GM12878 (cell line): Measurements from ENCODE around the gene DPH1. TPM values are rescaled to one million over a fixed set of nuclear protein-coding genes. Genes with fewer than 3 reads are reported as not detected.

Experiments
- ATAC-seq: fragments of 200-7000 bp; cut with Tn5 transposase; 3 replicates; pipeline ENCODE4 v1.9.1; 2020; ENCODE audit warnings: mild to moderate bottlenecking, moderate library complexity
- BruUV-seq: library from RNA; stranded (reverse); fragments of 400-500 nt; replicated peaks from 2 replicates; lab custom pipeline; 2021; lab: Mats Ljungman, UMichigan
- CTCF ChIA-PET: fragments of 300-600 bp; sonication (Branson Sonifier 250); formaldehyde crosslinking; extraction: SDS; loops from one replicate; lab custom pipeline; 2021; ENCODE audit warnings: inconsistent platforms; lab: Yijun Ruan, JAX
- POLR2A ChIA-PET: fragments of 350-600 bp; formaldehyde crosslinking; extraction: SDS; loops from one replicate; lab custom pipeline; 2021; ENCODE audit warnings: inconsistent platforms; lab: Charles Lee
- RAD21 ChIA-PET: fragments of 300-600 bp; sonication (Branson Sonifier 250); formaldehyde crosslinking; loops from one replicate; lab custom pipeline; 2023; ENCODE audit warnings: antibody characterized with exemption; ENCODE audit not compliant: unreplicated experiment; lab: Charles Lee
- SMC1A ChIA-PET: fragments of 300-600 bp; sonication (Branson Sonifier 250); formaldehyde crosslinking; loops from one replicate; lab custom pipeline; 2023; ENCODE audit not compliant: unreplicated experiment, uncharacterized antibody; lab: Charles Lee
- DNase-seq: peaks from one replicate; pipeline ENCODE4 v3.0.0-alpha.2; 2011; ENCODE audit warnings: low read depth, low spot score
- FAIRE-seq: peaks from 3 replicates; lab custom pipeline; 2011; peaks lifted over from hg19 to GRCh38; lab: Jason Lieb, UNC
- H2AFZ ChIP-seq: 2 replicates; pipeline ENCODE4 v1.6.0; 2011; ENCODE audit warnings: low read depth, low read length, control low read depth; ENCODE audit not compliant: control insufficient read depth
- H3K27ac ChIP-seq: 2 replicates; pipeline ENCODE4 v1.5.1; 2011; ENCODE audit warnings: control low read depth; ENCODE audit not compliant: control insufficient read depth, insufficient read depth
- H3K27me3 ChIP-seq, 2 experiments: replicated peaks in 1 of 2; 2 replicates each; pipeline versions ENCODE4 v1.6.0 to v1.6.1; 2011; ENCODE audit warnings: low read length in 1 of 2; ENCODE audit not compliant: control insufficient read depth in 2 of 2, insufficient read depth in 2 of 2
- H3K36me3 ChIP-seq, 2 experiments: 2 replicates each; pipeline ENCODE4 v1.5.1; 2011; ENCODE audit warnings: low read length in 1 of 2; ENCODE audit not compliant: control insufficient read depth in 2 of 2, insufficient read depth in 2 of 2
- H3K4me1 ChIP-seq: 2 replicates; pipeline ENCODE4 v1.6.1; 2011; ENCODE audit warnings: mild to moderate bottlenecking, low read length, moderate library complexity, mixed read lengths; ENCODE audit not compliant: control insufficient read depth, insufficient read depth
- H3K4me2 ChIP-seq: 2 replicates; pipeline ENCODE4 v1.6.0; 2011; ENCODE audit warnings: control low read depth; ENCODE audit not compliant: control insufficient read depth, insufficient read depth
- H3K4me3 ChIP-seq: fragments of 200-600 bp; sonication (generic); 2 replicates; pipeline ENCODE4 v1.5.1; 2016
- H3K79me2 ChIP-seq: 2 replicates; pipeline ENCODE4 v1.6.0; 2011; ENCODE audit warnings: low read length; ENCODE audit not compliant: control insufficient read depth, insufficient read depth
- H3K9ac ChIP-seq: 2 replicates; pipeline ENCODE4 v1.8.0; 2011; ENCODE audit warnings: low read length, control low read depth, mixed read lengths; ENCODE audit not compliant: control insufficient read depth, insufficient read depth
- H3K9me3 ChIP-seq: replicated peaks from 3 replicates; pipeline ENCODE4 v1.5.1; 2011; ENCODE audit warnings: mild to moderate bottlenecking, low read length; ENCODE audit not compliant: control insufficient read depth, insufficient read depth
- H4K20me1 ChIP-seq: 2 replicates; pipeline ENCODE4 v1.6.0; 2011; ENCODE audit not compliant: control insufficient read depth, insufficient read depth
- CBX5 ChIP-seq: sonication (generic); IDR thresholded peaks from 2 replicates; pipeline ENCODE4 v1.6.1; 2016; ENCODE audit warnings: low read depth, moderate library complexity, mild to moderate bottlenecking, inconsistent platforms
- CHD2 ChIP-seq: IDR thresholded peaks from 2 replicates; pipeline ENCODE4 v1.6.1; 2011; ENCODE audit warnings: low read depth, low read length, improper control_type of control experiment, borderline replicate concordance
- RB1 ChIP-seq: fragments of 450-650 bp; formaldehyde crosslinking; IDR thresholded peaks from 2 replicates; pipeline ENCODE4 v1.6.1; 2017; ENCODE audit warnings: mild to moderate bottlenecking, borderline replicate concordance
- TARDBP ChIP-seq: IDR thresholded peaks from 2 replicates; pipeline ENCODE4 v1.6.1; 2016; ENCODE audit warnings: borderline replicate concordance
- TCF7 ChIP-seq: IDR thresholded peaks from 2 replicates; pipeline ENCODE4 v1.6.1; 2014; ENCODE audit warnings: antibody characterized with exemption, borderline replicate concordance
- ZNF384 ChIP-seq: IDR thresholded peaks from 2 replicates; pipeline ENCODE4 v1.6.1; 2012; ENCODE audit warnings: low read depth, mild to moderate bottlenecking, low read length, improper control_type of control experiment, borderline replicate concordance
- ZZZ3 ChIP-seq: IDR thresholded peaks from 2 replicates; pipeline ENCODE4 v1.6.1; 2011; ENCODE audit warnings: low read depth; ENCODE audit not compliant: control insufficient read depth, insufficient read length
- WGBS: methylation state at CpG from one replicate; pipeline ENCODE4 v1.1.6; 2016; ENCODE audit warnings: low lambda C conversion rate; ENCODE audit not compliant: insufficient replicate concordance, insufficient coverage; ENCODE audit errors: missing lambda C conversion rate; 5-methylcytosine and 5-hydroxymethylcytosine counted together
- in situ Hi-C: fragments of 300-500 bp; cut with MboI; formaldehyde crosslinking; loops from 9 replicates; pipeline ENCODE4 v1.14.3; 2018; ENCODE audit warnings: mixed read lengths
- intact Hi-C: fragments of 100-400 bp; cut with micrococcal nuclease; formaldehyde crosslinking; loops from one replicate; pipeline ENCODE4 v1.14.2; 2022; ENCODE audit not compliant: unreplicated experiment
- polyA plus RNA-seq, 11 experiments: library from polyadenylated mRNA; depleted of rRNA in 4 of 11; unstranded in 6 of 11; stranded (reverse) in 5 of 11; fragments of >200 nt; fragmentation: Nextera tagmentation in 4 of 11; fragmentation: Illumina TruSeq in 1 of 11; extraction: Ambion mirVana in 4 of 11; extraction: Trizol in 1 of 11; gene quantifications; 1 replicate in 1 of 11; 2 replicates in 10 of 11; pipeline versions ENCODE4 v1.2.1 to v1.2.3, GENCODE V29; 2011 to 2016; ENCODE audit warnings: inconsistent platforms in 2 of 11, missing spikeins in 2 of 11, low read depth in 1 of 11
- total RNA-seq, 4 experiments: library from RNA; depleted of rRNA in 3 of 4; stranded (reverse); fragments of >200 nt in 3 of 4; fragmentation: Illumina TruSeq in 1 of 4; extraction: Trizol in 1 of 4; gene quantifications; 2 replicates each; pipeline versions ENCODE4 v1.2.1 to v1.2.3, GENCODE V29; 2013 to 2021
- TF ChIP-seq, protein P1 (sequence below): fragments of 450-650 bp; conservative IDR thresholded peaks from 2 replicates; pipeline ENCODE4 v1.6.1; 2017; ENCODE audit warnings: mild to moderate bottlenecking, moderate library complexity
- TF ChIP-seq, protein P2 (sequence below), 3 experiments: IDR thresholded peaks in 2 of 3; conservative IDR thresholded peaks in 1 of 3; 2 replicates each; pipeline ENCODE4 v1.5.1; 2011; ENCODE audit warnings: low read depth in 3 of 3, low read length in 3 of 3, mild to moderate bottlenecking in 3 of 3, control low read depth in 2 of 3, moderate library complexity in 2 of 3, inconsistent platforms in 1 of 3, mixed read lengths in 1 of 3; ENCODE audit not compliant: control insufficient read depth in 2 of 3, insufficient read depth in 1 of 3; ENCODE audit errors: extremely low read depth in 1 of 3

The DPH1 gene
- total and polyA plus RNA-seq, 10 of the 15 experiments (the other 5 are each of a cell fraction or from before 2014, with no cell fraction given) = 0.29 to 33.6 (median 20.2) TPM

DNA sequence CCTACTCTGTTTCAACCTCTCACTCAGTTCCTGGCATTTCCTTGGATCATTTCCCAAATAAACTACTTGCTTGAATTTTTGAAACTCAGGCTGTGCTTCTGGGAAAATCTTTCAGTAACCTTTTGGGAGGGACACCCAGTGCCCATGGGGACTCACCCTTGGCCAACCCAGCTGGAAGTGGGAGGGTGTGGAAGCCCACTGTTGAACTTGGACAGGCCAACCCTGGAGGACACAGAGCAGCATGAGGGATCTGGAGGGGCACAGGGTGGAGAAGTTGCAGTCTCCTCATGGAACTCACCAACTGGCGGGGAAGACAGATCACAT lies 16.0 kb upstream of the DPH1 start:
- Histone ChIP-seq H3K79me2 (no peaks in the 10 kb centered on the region), H3K4me2 (no peak overlapping the region), H3K9ac (no peak overlapping the region), H3K4me1 (peaks cover 10% of the 10 kb centered on the region), H3K27me3 (peaks cover 0 to 1% of the 10 kb centered on the region in 2 experiments; a peak in 2 of 4 replicates), H3K9me3 (no peaks in the 10 kb centered on the region; the same call in 2 of the 3 replicates), H3K4me3 (no peak overlapping the region), H3K36me3 (no peaks in the 10 kb centered on the region), H4K20me1 (no peaks in the 10 kb centered on the region), H2AFZ (no peak overlapping the region), H3K27ac (no peak overlapping the region)
- in situ Hi-C loops (loop anchor here (25.0 kb wide), 1 partner anchor 102 kb away; no protein-coding TSS in a partner anchor), intact Hi-C loops (no loop called here)
- ChIA-PET CTCF (no interaction called here), POLR2A (no interaction called here), RAD21 (no interaction called here), SMC1A (interaction anchor here (1.2 kb wide), 1 partner anchor 105 kb away, joined by 3 read pairs; no protein-coding TSS in a partner anchor)
- ATAC-seq = no peak
- no peak for TF ChIP-seq TCF7
- FAIRE-seq = no peak
- 100% methylated on average over 1 of the region's 1 CpG for WGBS
- BruUV-seq = no TSS peak
- no peak for DNase-seq

DNA sequence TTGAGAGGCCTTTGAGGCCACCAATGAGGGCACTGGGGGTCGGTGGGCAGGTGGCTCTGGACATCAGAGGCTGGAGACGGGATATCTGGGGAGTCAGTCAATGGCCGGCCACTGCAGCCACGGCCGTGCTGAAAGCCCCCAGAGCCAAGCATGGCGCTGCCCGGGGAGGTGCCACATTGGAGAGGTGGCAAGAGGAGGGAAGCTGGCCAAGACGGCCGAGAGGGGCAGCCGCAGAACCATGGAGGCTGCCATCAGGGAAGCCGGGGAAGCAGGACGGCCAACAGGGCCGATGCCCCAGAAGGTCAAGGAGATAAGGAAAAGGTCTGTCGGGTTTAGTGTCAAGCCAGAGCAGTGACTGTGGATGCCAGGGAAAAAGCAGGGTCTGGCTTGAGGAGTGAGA lies 14.6 kb upstream of the DPH1 start:
- intact Hi-C loops = no loop called here
- H3K4me1 ChIP-seq = peaks cover 10% of the 10 kb centered on the region
- BruUV-seq = no TSS peak
- H3K4me2 ChIP-seq = no peak overlapping the region
- DNase-seq (no peak), ATAC-seq (no peak), FAIRE-seq (no peak)
- no peak overlapping the region for H3K9ac ChIP-seq
- no peaks in the 10 kb centered on the region for H3K36me3 ChIP-seq
- ChIA-PET CTCF (interaction anchor here (1.0 kb wide), 1 partner anchor 294 kb away, joined by 4 read pairs; no protein-coding TSS in a partner anchor), POLR2A (interaction anchor here (0.6 kb wide), 1 partner anchor 299 kb away, joined by 5 read pairs; no protein-coding TSS in a partner anchor), RAD21 (no interaction called here), SMC1A (no interaction called here)
- H3K4me3 ChIP-seq = no peak overlapping the region
- H3K79me2 ChIP-seq = no peaks in the 10 kb centered on the region
- peaks cover 1 to 5% of the 10 kb centered on the region in 2 experiments; a peak in 3 of 4 replicates for H3K27me3 ChIP-seq
- no peaks in the 10 kb centered on the region for H4K20me1 ChIP-seq
- no peaks in the 10 kb centered on the region; the same call in 2 of the 3 replicates for H3K9me3 ChIP-seq
- H3K27ac ChIP-seq = no peak overlapping the region
- H2AFZ ChIP-seq = no peak overlapping the region
- TF ChIP-seq, protein P1, sequence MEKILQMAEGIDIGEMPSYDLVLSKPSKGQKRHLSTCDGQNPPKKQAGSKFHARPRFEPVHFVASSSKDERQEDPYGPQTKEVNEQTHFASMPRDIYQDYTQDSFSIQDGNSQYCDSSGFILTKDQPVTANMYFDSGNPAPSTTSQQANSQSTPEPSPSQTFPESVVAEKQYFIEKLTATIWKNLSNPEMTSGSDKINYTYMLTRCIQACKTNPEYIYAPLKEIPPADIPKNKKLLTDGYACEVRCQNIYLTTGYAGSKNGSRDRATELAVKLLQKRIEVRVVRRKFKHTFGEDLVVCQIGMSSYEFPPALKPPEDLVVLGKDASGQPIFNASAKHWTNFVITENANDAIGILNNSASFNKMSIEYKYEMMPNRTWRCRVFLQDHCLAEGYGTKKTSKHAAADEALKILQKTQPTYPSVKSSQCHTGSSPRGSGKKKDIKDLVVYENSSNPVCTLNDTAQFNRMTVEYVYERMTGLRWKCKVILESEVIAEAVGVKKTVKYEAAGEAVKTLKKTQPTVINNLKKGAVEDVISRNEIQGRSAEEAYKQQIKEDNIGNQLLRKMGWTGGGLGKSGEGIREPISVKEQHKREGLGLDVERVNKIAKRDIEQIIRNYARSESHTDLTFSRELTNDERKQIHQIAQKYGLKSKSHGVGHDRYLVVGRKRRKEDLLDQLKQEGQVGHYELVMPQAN = no peak
- TF ChIP-seq CBX5 (no peak), ZNF384 (no peak), RB1 (no peak), ZZZ3 (no peak), CHD2 (no peak), TARDBP (no peak)
- TF ChIP-seq, protein P2, sequence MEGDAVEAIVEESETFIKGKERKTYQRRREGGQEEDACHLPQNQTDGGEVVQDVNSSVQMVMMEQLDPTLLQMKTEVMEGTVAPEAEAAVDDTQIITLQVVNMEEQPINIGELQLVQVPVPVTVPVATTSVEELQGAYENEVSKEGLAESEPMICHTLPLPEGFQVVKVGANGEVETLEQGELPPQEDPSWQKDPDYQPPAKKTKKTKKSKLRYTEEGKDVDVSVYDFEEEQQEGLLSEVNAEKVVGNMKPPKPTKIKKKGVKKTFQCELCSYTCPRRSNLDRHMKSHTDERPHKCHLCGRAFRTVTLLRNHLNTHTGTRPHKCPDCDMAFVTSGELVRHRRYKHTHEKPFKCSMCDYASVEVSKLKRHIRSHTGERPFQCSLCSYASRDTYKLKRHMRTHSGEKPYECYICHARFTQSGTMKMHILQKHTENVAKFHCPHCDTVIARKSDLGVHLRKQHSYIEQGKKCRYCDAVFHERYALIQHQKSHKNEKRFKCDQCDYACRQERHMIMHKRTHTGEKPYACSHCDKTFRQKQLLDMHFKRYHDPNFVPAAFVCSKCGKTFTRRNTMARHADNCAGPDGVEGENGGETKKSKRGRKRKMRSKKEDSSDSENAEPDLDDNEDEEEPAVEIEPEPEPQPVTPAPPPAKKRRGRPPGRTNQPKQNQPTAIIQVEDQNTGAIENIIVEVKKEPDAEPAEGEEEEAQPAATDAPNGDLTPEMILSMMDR (IDR thresholded peaks at IDR 0.05 in 2 of 3, conservative IDR thresholded peaks at IDR 0.05 in 1 of 3; ENCODE audit: control insufficient read depth in 2 of 3, extremely low read depth in 1 of 3, insufficient read depth in 1 of 3, low read depth in 3 of 3, low read length in 3 of 3) = no peak
- in situ Hi-C loops = loop anchor here (25.0 kb wide), 1 partner anchor 103 kb away; no protein-coding TSS in a partner anchor
- WGBS = 58% methylated on average over 14 of the region's 14 CpGs
